Hepatic stellate cell (primary cell): ENCODE data around the gene DIDO1.

ENCODE experiments used
- DNase-seq: peaks from one replicate; pipeline ENCODE4 v3.0.0; 2011; ENCODE audit warnings: low spot score

The DIDO1 gene

GRCh38 chr20:62834967-62835730 is 91.2 kb downstream of the DIDO1 start:
- DNase-seq = no peak

- DNase-seq = no peak
These were observed 93.3 kb downstream of the DIDO1 start for GRCh38 chr20:62832951-62833391.

- no peak for DNase-seq
These were observed 93.9 kb downstream of the DIDO1 start for GRCh38 chr20:62832212-62832922.

GRCh38 chr20:62831854-62832211 is 94.5 kb downstream of the DIDO1 start:
- no peak for DNase-seq

- no peak for DNase-seq
These were observed 94.9 kb downstream of the DIDO1 start for GRCh38 chr20:62831361-62831788.

- no peak for DNase-seq
These were observed 95.5 kb downstream of the DIDO1 start for GRCh38 chr20:62830821-62831220.

- no peak for DNase-seq
These were observed 96.1 kb downstream of the DIDO1 start for GRCh38 chr20:62830251-62830650.

- no peak for DNase-seq
These were observed 96.8 kb downstream of the DIDO1 start for GRCh38 chr20:62829231-62830230.

GRCh38 chr20:62828511-62829230 is 97.6 kb downstream of the DIDO1 start:
- DNase-seq = no peak

- no peak for DNase-seq
These were observed 98.3 kb downstream of the DIDO1 start for GRCh38 chr20:62828051-62828450.
